Testis (tissue), 3 donors: ENCODE results near the gene TPPP. TPM values are rescaled to one million over a fixed set of nuclear protein-coding genes. Genes with fewer than 3 reads are reported as not detected.

ENCODE experiments used
- DNase-seq: peaks from one replicate; pipeline ENCODE4 v3.0.0-alpha.2; 2019
- H3K27ac ChIP-seq, 2 donors: fragments of 200-600 bp; sonication (generic); one replicate each; pipeline ENCODE4 v1.5.1; 2019
- H3K27me3 ChIP-seq: fragments of 200-600 bp; sonication (generic); one replicate; pipeline ENCODE4 v1.5.1; 2019
- H3K36me3 ChIP-seq: fragments of 200-600 bp; sonication (generic); one replicate; pipeline ENCODE4 v1.5.1; 2017; ENCODE audit warnings: low read depth; ENCODE audit errors: missing control alignments
- H3K4me1 ChIP-seq: fragments of 200-600 bp; sonication (generic); one replicate; pipeline ENCODE4 v1.5.1; 2019
- H3K4me3 ChIP-seq, 2 donors: fragments of 200-600 bp; sonication (generic); one replicate each; pipeline ENCODE4 v1.5.1; 2017 to 2019
- H3K9me3 ChIP-seq: fragments of 200-600 bp; sonication (generic); one replicate; pipeline ENCODE4 v1.5.1; 2017
- CTCF ChIP-seq, 3 experiments: fragments of 450-650 bp in 2 of 3; fragments of 200-600 bp in 1 of 3; sonication (generic) in 1 of 3; IDR thresholded peaks; one replicate each; pipeline ENCODE4 v1.5.1; 2016 to 2019; ENCODE audit warnings: antibody characterized with exemption in 3 of 3, mild to moderate bottlenecking in 2 of 3, moderate library complexity in 1 of 3
- POLR2A ChIP-seq: fragments of 450-650 bp; IDR thresholded peaks from one replicate; pipeline ENCODE4 v1.6.1; 2017; ENCODE audit warnings: antibody characterized with exemption, mild to moderate bottlenecking, moderate library complexity
- WGBS, 2 donors: methylation state at CpG; one replicate each; pipeline ENCODE4 v1.1.5; 2018; 5-methylcytosine and 5-hydroxymethylcytosine counted together
- intact Hi-C: fragments of 100-400 bp; cut with DNase I; formaldehyde crosslinking; loops from one replicate; pipeline ENCODE4 v1.15.1; 2023; ENCODE audit warnings: low total_unique reads
- polyA plus RNA-seq: library from polyadenylated mRNA; stranded (reverse); fragments of 350-450 nt; fragmentation: Illumina TruSeq; extraction: RNeasy Lipid Tissue Mini Kit (QIAGEN cat#74804); gene quantifications from one replicate; pipeline ENCODE4 v1.2.3, GENCODE V29; 2014; ENCODE audit warnings: low read depth, low replicate concordance; ENCODE audit not compliant: insufficient read depth
- total RNA-seq, 2 donors: library from RNA; depleted of rRNA; stranded (reverse); fragments of >200 nt; gene quantifications; one replicate each; pipeline ENCODE4 v1.2.3, GENCODE V29; 2016

TPPP gene
- total and polyA plus RNA-seq, 3 donors from 2014 or later = 2.9 to 5.7 (median 3.8) TPM

GRCh38 chr5:669842-670395 is 23.2 kb downstream of the TPPP start:
- DNase-seq = no peak
- intact Hi-C loops = loop anchor here (5.0 kb wide), 1 partner anchor 237 kb away; no protein-coding TSS in a partner anchor
- Histone ChIP-seq H3K36me3 (no peaks in the 10 kb centered on the region), H3K4me3 (no peak overlapping the region), H3K9me3 (no peaks in the 10 kb centered on the region), H3K27ac (no peak overlapping the region), H3K27me3 (no peaks in the 10 kb centered on the region), H3K4me1 (peaks cover 32% of the 10 kb centered on the region)
- WGBS, 2 donors = 82 to 92% methylated on average over 9 to 22 of the region's 22 CpGs
- TF ChIP-seq CTCF (IDR thresholded peaks at IDR 0.05) = no peak

GRCh38 chr5:669111-669841 is 23.9 kb downstream of the TPPP start:
- intact Hi-C loops = no loop called here
- WGBS, 2 donors = 73 to 87% methylated on average over 17 to 36 of the region's 40 CpGs
- H3K36me3 ChIP-seq = no peaks in the 10 kb centered on the region
- H3K27me3 ChIP-seq = no peaks in the 10 kb centered on the region
- peaks cover 27% of the 10 kb centered on the region for H3K4me1 ChIP-seq
- DNase-seq = no peak
- H3K9me3 ChIP-seq = no peaks in the 10 kb centered on the region
- H3K4me3 ChIP-seq = no peak overlapping the region
- no peak overlapping the region for H3K27ac ChIP-seq
- TF ChIP-seq POLR2A (no peak), CTCF (IDR thresholded peaks at IDR 0.05) (peak; percentile 20 to 63 (median 29))

- intact Hi-C loops = no loop called here
- WGBS, 2 donors = 81 to 82% methylated on average over 21 to 44 of the region's 44 CpGs
- peaks cover 20% of the 10 kb centered on the region for H3K4me1 ChIP-seq
Measured at GRCh38 chr5:668283-668995, 24.7 kb downstream of the TPPP start.

GRCh38 chr5:666816-667498 is 26.2 kb downstream of the TPPP start:
- no peak for DNase-seq
- intact Hi-C loops = no loop called here
- 88 to 94% methylated on average over 13 of the region's 13 CpGs for WGBS, 2 donors
- H3K27me3 ChIP-seq = no peaks in the 10 kb centered on the region
- TF ChIP-seq POLR2A (no peak), CTCF (IDR thresholded peaks at IDR 0.05) (no peak)
- H3K4me3 ChIP-seq = no peak overlapping the region
- H3K4me1 ChIP-seq = peaks cover 6% of the 10 kb centered on the region
- no peaks in the 10 kb centered on the region for H3K9me3 ChIP-seq
- H3K36me3 ChIP-seq = no peaks in the 10 kb centered on the region
- no peak overlapping the region for H3K27ac ChIP-seq

More at GRCh38 chr5:668283-668995, 24.7 kb downstream of the TPPP start:
- H3K36me3 ChIP-seq = no peaks in the 10 kb centered on the region
- no peaks in the 10 kb centered on the region for H3K27me3 ChIP-seq
- H3K9me3 ChIP-seq = no peaks in the 10 kb centered on the region
- no peak overlapping the region for H3K4me3 ChIP-seq
- H3K27ac ChIP-seq = no peak overlapping the region
- DNase-seq = no peak
- TF ChIP-seq POLR2A = no peak
- TF ChIP-seq CTCF (IDR thresholded peaks at IDR 0.05) = no peak
